Karpas-422 (cell line): ENCODE data around the gene DHCR24. TPM values are rescaled to one million over a fixed set of nuclear protein-coding genes. Genes with fewer than 3 reads are reported as not detected.
A peak's percentile ranks its signal among the peaks of the same experiment; 100 is the strongest.

Experiments
- DNase-seq: peaks from one replicate; pipeline ENCODE4 v3.0.0-alpha.2; 2015
- H2AFZ ChIP-seq: fragments of 200-600 bp; sonication (generic); 2 replicates; pipeline ENCODE4 v1.6.1; 2014; ENCODE audit warnings: antibody characterized with exemption, low read length, mixed read lengths
- H3K27ac ChIP-seq: fragments of 200-600 bp; sonication (generic); 2 replicates; pipeline ENCODE4 v1.5.1; 2014; ENCODE audit warnings: mild to moderate bottlenecking, low read length, moderate library complexity
- H3K27me3 ChIP-seq: fragments of 200-600 bp; sonication (generic); 2 replicates; pipeline ENCODE4 v1.6.1; 2014; ENCODE audit warnings: low read length, mixed read lengths
- H3K36me3 ChIP-seq: fragments of 200-600 bp; sonication (generic); 2 replicates; pipeline ENCODE4 v1.6.1; 2014; ENCODE audit warnings: low read length, mixed read lengths; ENCODE audit not compliant: insufficient read depth
- H3K4me1 ChIP-seq: fragments of 200-600 bp; sonication (generic); 2 replicates; pipeline ENCODE4 v1.6.1; 2014; ENCODE audit warnings: mild to moderate bottlenecking, low read length, mixed read lengths
- H3K4me2 ChIP-seq: fragments of 200-600 bp; sonication (generic); 2 replicates; pipeline ENCODE4 v1.6.1; 2014; ENCODE audit warnings: low read length, low read depth, mild to moderate bottlenecking; ENCODE audit not compliant: poor library complexity, severe bottlenecking
- H3K4me3 ChIP-seq: fragments of 200-600 bp; sonication (generic); 2 replicates; pipeline ENCODE4 v1.5.1; 2014; ENCODE audit warnings: mild to moderate bottlenecking, antibody characterized with exemption, low read length, mixed read lengths
- H3K79me2 ChIP-seq: fragments of 200-600 bp; sonication (generic); 2 replicates; pipeline ENCODE4 v1.6.1; 2014; ENCODE audit warnings: mild to moderate bottlenecking, low read length, mixed read lengths
- H3K9ac ChIP-seq: fragments of 200-600 bp; sonication (generic); 2 replicates; pipeline ENCODE4 v1.6.0; 2014; ENCODE audit warnings: low read length
- H3K9me2 ChIP-seq: fragments of 200-600 bp; sonication (generic), shearing (Covaris generic); replicated peaks from 2 replicates; pipeline ENCODE4 v1.6.0; 2014; ENCODE audit warnings: mild to moderate bottlenecking, low read length, moderate library complexity; ENCODE audit not compliant: insufficient read depth
- H3K9me3 ChIP-seq: fragments of 300-700, 200-600 bp; sonication (generic); 2 replicates; pipeline ENCODE4 v1.6.1; 2014; ENCODE audit warnings: low read length, mixed read lengths
- H4K20me1 ChIP-seq: fragments of 200-600 bp; sonication (generic); 2 replicates; pipeline ENCODE4 v1.6.1; 2014; ENCODE audit warnings: mild to moderate bottlenecking, antibody characterized with exemption, low read length, low read depth; ENCODE audit not compliant: insufficient read depth
- total RNA-seq: library from RNA; depleted of rRNA; stranded (reverse); fragments of >200 nt; shearing (Covaris generic); gene quantifications from 2 replicates; pipeline ENCODE4 v1.2.3, GENCODE V29; 2014; ENCODE audit warnings: low replicate concordance

Gene DHCR24
- total RNA-seq, 1 experiment from 2014 or later = 115 TPM

DNA sequence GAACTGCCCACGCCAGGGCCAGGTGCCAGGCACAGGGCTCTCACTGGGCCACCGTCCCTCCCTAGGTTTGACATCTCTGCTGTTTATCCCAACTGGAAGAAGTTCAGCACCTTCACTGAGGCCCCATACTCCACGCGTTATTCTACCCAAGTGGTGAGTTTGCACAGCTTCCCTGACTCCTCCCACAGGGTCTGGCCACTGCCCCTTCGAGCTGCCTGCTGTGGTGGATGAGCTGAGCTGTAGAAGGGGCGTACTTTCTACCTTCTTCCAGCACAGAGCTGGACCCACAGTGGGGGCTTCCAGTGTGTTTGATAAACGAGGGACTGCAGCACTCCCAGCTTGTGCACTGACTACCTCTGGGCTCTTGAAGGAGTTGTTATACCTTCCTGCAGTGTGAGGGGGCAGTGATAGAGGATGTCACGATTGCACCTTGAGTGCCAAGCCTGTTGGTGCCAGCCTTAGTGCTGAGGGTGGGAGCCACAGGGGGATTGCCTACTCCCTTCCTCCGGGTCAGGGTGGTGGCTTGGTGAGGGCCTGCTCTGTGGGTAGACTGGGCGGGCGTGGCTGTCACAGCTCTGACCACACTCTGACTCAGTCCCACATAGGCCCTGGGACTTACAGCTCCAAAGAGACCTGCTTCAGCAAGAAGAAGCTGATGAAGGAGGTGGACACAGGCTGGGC, 79.9 kb downstream of the DHCR24 start:
- no peak overlapping the region for H3K4me2 ChIP-seq
- no peaks in the 10 kb centered on the region for H3K79me2 ChIP-seq
- no peaks in the 10 kb centered on the region for H3K27me3 ChIP-seq
- no peak overlapping the region for H3K4me3 ChIP-seq
- H3K36me3 ChIP-seq = no peaks in the 10 kb centered on the region
- H3K9me3 ChIP-seq = no peaks in the 10 kb centered on the region
- no peak for DNase-seq
- H3K9ac ChIP-seq = no peak overlapping the region
- no peaks in the 10 kb centered on the region for H4K20me1 ChIP-seq
- no peaks in the 10 kb centered on the region for H3K9me2 ChIP-seq
- no peaks in the 10 kb centered on the region for H3K4me1 ChIP-seq
- no peak overlapping the region for H3K27ac ChIP-seq
- no peak overlapping the region for H2AFZ ChIP-seq

DNA sequence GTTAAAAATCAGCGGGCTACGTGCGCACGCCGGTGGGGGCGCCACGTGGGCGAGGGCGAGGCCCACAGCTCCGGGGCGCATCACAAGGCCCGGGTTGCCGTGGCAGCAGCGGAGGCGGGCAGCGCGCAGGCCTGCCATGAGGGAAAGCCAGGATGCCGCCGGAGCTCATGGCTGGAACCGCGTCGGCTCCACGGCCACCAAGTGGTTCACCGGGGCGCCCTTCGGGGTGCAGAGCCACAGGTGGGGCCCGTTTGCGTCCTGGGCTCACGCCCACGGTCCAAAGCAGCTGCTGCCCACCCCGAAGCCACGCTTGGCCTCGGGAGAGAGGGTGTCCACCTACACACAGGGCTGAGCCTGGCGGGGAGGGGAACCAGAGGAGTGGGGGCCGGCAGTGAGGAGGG, 81.0 kb downstream of the DHCR24 start:
- Histone ChIP-seq H4K20me1 (no peaks in the 10 kb centered on the region), H3K4me3 (no peak overlapping the region), H3K27me3 (no peaks in the 10 kb centered on the region), H3K36me3 (no peaks in the 10 kb centered on the region), H3K9me3 (no peaks in the 10 kb centered on the region), H3K4me2 (no peak overlapping the region), H3K27ac (no peak overlapping the region), H2AFZ (no peak overlapping the region), H3K4me1 (no peaks in the 10 kb centered on the region), H3K9ac (no peak overlapping the region), H3K79me2 (no peaks in the 10 kb centered on the region), H3K9me2 (no peaks in the 10 kb centered on the region)
- DNase-seq = no peak

DNA sequence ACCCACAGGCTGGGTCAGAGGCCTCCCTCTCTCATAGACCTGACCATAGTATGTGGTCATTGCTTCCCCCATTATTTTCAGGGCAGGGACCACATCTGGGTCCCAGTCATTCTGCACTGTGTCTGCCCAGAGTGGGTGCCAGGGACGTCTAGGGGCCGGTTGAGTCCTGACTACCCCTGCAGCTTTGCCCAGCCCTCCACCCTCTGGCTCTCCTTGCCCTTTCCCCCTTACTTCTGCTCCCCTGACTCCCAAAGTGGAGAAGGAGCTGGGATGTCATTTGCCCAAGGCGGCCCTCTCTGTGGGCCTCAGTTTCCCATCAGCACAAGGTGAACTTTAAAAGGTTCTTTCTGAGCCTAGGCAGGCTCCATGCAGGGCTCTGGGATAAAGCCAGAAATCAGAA, 81.5 kb downstream of the DHCR24 start:
- H3K79me2 ChIP-seq = no peaks in the 10 kb centered on the region
- H3K9me3 ChIP-seq = no peaks in the 10 kb centered on the region
- no peaks in the 10 kb centered on the region for H4K20me1 ChIP-seq
- no peaks in the 10 kb centered on the region for H3K36me3 ChIP-seq
- DNase-seq = no peak
- H3K9ac ChIP-seq = no peak overlapping the region
- no peak overlapping the region for H3K4me2 ChIP-seq
- H2AFZ ChIP-seq = no peak overlapping the region
- no peak overlapping the region for H3K4me3 ChIP-seq
- no peaks in the 10 kb centered on the region for H3K9me2 ChIP-seq
- no peaks in the 10 kb centered on the region for H3K27me3 ChIP-seq
- no peaks in the 10 kb centered on the region for H3K4me1 ChIP-seq
- no peak overlapping the region for H3K27ac ChIP-seq

DNA sequence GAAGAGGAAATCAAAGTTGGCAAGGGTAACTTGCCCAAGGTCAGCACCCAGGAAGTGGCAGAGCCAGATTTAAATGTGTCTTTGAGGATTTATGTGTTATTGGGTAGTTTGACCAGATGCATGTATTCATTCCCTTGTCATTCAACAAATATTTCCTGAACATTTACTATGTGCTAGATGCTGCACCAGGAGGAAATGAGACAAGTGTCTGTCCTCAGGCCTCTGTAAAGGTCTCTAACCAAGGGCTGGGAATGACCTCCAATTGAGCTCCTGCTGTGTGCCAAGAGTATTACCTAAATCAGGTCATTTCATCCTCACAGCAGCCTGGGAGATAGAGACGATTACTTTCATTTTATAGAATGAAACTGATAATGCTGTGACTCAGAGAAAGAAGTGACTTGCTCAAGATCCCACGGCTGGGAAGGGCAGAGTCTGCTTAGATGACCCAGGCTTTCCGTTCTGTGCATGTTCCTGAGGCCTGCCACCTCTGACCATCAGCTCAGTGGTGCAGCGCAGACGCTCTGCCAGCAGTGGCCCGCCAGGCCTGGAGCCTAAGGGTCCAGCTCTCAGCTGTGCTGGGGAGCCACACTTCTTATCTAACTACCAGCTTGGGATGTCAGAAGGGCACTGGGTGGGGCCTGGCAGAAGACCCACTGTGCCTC, 82.4 kb downstream of the DHCR24 start:
- no peaks in the 10 kb centered on the region for H3K9me3 ChIP-seq
- H3K4me1 ChIP-seq = no peaks in the 10 kb centered on the region
- no peak overlapping the region for H3K4me3 ChIP-seq
- no peak overlapping the region for H3K27ac ChIP-seq
- H3K9me2 ChIP-seq = no peaks in the 10 kb centered on the region
- H2AFZ ChIP-seq = no peak overlapping the region
- no peaks in the 10 kb centered on the region for H4K20me1 ChIP-seq
- H3K79me2 ChIP-seq = no peaks in the 10 kb centered on the region
- no peak for DNase-seq
- H3K9ac ChIP-seq = no peak overlapping the region
- H3K36me3 ChIP-seq = no peaks in the 10 kb centered on the region
- H3K27me3 ChIP-seq = no peaks in the 10 kb centered on the region
- H3K4me2 ChIP-seq = no peak overlapping the region

DNA sequence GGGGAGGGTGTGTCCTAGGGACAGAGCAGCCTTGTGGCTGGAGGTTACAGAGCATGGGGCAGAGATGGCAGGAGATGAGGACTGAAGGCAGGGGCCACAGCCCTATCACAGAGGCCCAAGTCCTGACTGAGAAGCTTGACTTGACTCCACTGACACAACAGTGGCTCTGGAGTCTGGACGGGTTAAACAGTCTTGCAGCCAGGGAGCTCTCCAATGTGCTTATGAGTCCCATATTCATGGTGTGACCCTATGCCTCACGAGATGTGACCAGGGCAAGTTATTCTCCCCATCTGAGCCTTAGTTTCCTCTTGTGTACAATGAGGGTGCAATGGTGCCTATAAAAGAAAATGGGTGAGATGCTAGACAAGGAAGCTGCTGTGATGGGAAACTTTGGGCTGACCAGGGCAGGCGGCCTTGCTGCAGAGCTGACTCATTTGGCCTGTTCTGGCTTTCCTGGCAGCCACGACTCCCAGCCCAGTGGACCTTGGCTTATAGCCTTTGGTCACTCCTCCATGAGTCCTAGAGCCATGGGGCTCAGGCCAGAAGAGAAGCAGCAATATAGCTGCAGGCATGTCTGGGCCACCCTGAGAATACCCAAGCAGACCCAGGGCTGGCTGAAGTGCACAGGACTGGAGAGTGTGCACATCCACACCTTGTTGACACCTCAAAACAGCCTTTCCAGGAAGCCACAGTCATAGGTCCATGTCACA, 83.1 kb downstream of the DHCR24 start:
- Histone ChIP-seq H3K9me3 (no peaks in the 10 kb centered on the region), H3K4me3 (no peak overlapping the region), H3K79me2 (no peaks in the 10 kb centered on the region), H3K27ac (no peak overlapping the region), H4K20me1 (no peaks in the 10 kb centered on the region), H3K4me1 (no peaks in the 10 kb centered on the region), H3K36me3 (no peaks in the 10 kb centered on the region), H2AFZ (no peak overlapping the region), H3K9ac (no peak overlapping the region), H3K27me3 (no peaks in the 10 kb centered on the region), H3K4me2 (no peak overlapping the region), H3K9me2 (no peaks in the 10 kb centered on the region)
- DNase-seq = no peak

DNA sequence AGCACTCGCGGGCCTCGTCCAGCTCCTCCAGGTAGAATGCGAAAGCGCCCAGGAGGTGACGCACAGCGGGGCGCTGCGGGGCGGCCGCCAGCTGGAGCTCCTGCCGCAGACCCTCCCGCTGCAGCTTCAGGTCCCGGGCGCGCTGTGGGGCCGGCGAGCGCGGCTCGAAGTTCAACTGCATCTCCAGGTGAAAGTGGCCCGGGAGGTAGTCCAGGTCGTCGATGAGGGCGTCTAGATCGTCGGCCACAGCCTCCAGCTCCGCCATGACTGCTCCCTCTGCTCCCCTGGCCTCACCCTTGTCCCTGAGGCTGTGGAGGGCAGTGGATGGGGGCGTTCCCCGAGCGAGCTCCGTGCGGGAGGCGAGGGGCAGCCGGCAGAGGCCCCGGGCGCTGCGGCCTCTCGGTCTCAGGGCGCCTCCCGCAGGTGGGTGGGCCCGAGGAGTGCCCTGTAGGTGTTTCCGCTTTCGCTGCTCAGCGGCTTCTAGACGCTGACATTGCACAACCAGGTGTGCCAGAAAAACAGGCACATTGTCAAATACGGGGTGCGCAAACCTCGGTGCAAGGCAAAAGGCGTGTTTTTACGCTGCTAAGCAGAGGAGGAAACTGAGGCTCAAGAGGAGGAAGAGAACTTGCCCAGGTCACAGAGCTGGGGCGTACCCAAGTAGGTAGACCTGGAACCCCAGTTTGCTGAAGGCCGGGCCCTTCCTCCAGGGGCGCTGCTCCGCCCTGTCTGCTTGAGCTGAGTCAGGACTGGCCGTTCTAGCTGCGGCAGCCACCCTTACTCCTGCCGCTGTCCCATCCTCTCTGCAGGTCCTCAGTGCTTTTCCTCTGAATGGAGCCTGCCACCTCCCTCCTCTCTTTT, 85.9 kb downstream of the DHCR24 start, which contains the start of gene TTC22:
TSS of gene TTC22 (minus strand) at position 425 of the 861 bp plus-strand sequence. CDS start at position 265, 160 bp downstream.
- Histone ChIP-seq H3K4me2 (no peak within 1 kb of the TSS), H3K79me2 (no peaks in the 10 kb centered on the region), H3K36me3 (no peaks in the 10 kb centered on the region), H3K9me2 (no peaks in the 10 kb centered on the region), H3K27me3 (no peaks in the 10 kb centered on the region), H3K4me1 (no peaks in the 10 kb centered on the region), H2AFZ (no peak within 1 kb of the TSS), H3K27ac (no peak within 1 kb of the TSS), H3K9ac (no peak within 1 kb of the TSS), H3K4me3 (no peak within 1 kb of the TSS), H3K9me3 (no peaks in the 10 kb centered on the region), H4K20me1 (no peaks in the 10 kb centered on the region)
- peak; percentile 63 for DNase-seq

DNA sequence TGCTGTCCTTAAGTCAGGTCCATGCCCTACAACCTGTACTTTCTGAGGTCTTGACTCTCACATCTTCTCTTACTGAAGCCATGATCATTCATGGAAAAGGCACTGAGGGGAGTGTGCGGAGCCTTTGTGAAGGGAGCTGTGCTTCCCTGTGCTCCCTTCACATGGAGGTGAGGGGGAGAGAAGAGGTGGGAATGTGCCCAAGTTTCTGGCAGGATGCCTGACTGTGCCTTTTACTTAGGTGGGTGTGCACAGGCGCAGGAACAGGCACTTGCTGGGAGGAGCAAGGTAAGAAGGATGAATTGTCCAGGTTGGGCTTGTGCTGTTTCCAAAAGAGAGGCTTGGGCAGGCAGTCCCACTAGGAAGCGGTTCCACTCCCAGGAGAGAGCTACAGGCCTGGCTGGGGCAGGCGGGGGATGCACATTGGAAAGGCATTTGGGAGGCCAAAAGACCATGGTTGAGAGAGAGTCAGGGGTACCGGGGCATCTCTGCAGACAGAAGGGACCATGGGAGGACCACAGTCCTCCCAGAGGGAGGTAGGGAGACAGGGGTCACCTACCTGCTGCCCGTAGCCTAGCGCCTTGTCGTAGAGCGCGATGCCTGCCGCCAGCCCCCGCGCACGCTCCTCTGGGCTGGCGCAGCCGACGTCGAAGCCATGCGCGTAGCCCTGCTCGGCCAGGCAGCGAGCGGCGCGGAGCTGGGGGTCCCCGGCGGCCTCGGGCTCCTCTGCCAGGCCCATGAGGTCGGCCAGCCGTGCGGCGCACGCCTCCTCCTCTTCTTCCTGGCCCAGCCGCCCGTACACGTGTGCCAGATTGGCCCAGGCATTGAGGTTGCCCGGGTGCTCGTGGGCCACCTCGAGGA, 86.7 kb downstream of the DHCR24 start:
- DNase-seq = no peak
- H2AFZ ChIP-seq = no peak overlapping the region
- H3K4me1 ChIP-seq = no peaks in the 10 kb centered on the region
- no peaks in the 10 kb centered on the region for H4K20me1 ChIP-seq
- no peaks in the 10 kb centered on the region for H3K9me2 ChIP-seq
- H3K9me3 ChIP-seq = no peaks in the 10 kb centered on the region
- no peak overlapping the region for H3K4me3 ChIP-seq
- no peaks in the 10 kb centered on the region for H3K27me3 ChIP-seq
- H3K79me2 ChIP-seq = no peaks in the 10 kb centered on the region
- no peak overlapping the region for H3K27ac ChIP-seq
- no peak overlapping the region for H3K4me2 ChIP-seq
- no peak overlapping the region for H3K9ac ChIP-seq
- H3K36me3 ChIP-seq = no peaks in the 10 kb centered on the region
